GM23338 (cell line): ENCODE measurements around the gene PAK1. TPM values are rescaled to one million over a fixed set of nuclear protein-coding genes. Genes with fewer than 3 reads are reported as not detected.

ENCODE experiments used
- ATAC-seq: fragments of 200-7000 bp; cut with Tn5 transposase; 3 replicates; pipeline ENCODE4 v1.9.1; 2020
- DNase-seq: peaks from one replicate; pipeline ENCODE4 v3.0.0-alpha.2; 2015; ENCODE audit warnings: low spot score
- H2AFZ ChIP-seq: fragments of 200-600 bp; sonication (generic); 2 replicates; pipeline ENCODE4 v1.8.0; 2016; ENCODE audit warnings: antibody characterized with exemption, mild to moderate bottlenecking, moderate library complexity
- H3F3A ChIP-seq: fragments of 200-600 bp; sonication (generic); replicated peaks from 2 replicates; pipeline ENCODE4 v1.8.0; 2017; ENCODE audit warnings: antibody characterized with exemption, mixed run types, low read depth
- H3K27ac ChIP-seq: fragments of 200-600 bp; sonication (generic); 2 replicates; pipeline ENCODE4 v1.6.1; 2016; ENCODE audit warnings: low read depth
- H3K27me3 ChIP-seq: fragments of 200-600 bp; sonication (generic); 2 replicates; pipeline ENCODE4 v1.8.0; 2016; ENCODE audit warnings: mild to moderate bottlenecking, mixed run types, moderate library complexity; ENCODE audit not compliant: insufficient read depth
- H3K36me3 ChIP-seq: fragments of 200-600 bp; sonication (generic); 2 replicates; pipeline ENCODE4 v1.8.0; 2016; ENCODE audit warnings: mild to moderate bottlenecking; ENCODE audit not compliant: insufficient read depth
- H3K4me1 ChIP-seq: fragments of 200-600 bp; sonication (generic); 2 replicates; pipeline ENCODE4 v1.8.0; 2016; ENCODE audit warnings: mild to moderate bottlenecking, moderate library complexity; ENCODE audit not compliant: insufficient read depth
- H3K4me2 ChIP-seq: fragments of 200-600 bp; sonication (generic); 2 replicates; pipeline ENCODE4 v1.7.1; 2017; ENCODE audit warnings: mixed run types
- H3K4me3 ChIP-seq: fragments of 200-600 bp; sonication (generic); 2 replicates; pipeline ENCODE4 v1.6.1; 2016; ENCODE audit warnings: mixed run types
- H3K79me2 ChIP-seq: fragments of 200-600 bp; sonication (generic); replicated peaks from 2 replicates; pipeline ENCODE4 v1.8.0; 2017; ENCODE audit warnings: mild to moderate bottlenecking; ENCODE audit not compliant: insufficient read depth
- H3K9me2 ChIP-seq: fragments of 200-600 bp; sonication (generic); 2 replicates; pipeline ENCODE4 v1.8.0; 2017; ENCODE audit not compliant: insufficient read depth
- H4K20me1 ChIP-seq: fragments of 200-600 bp; sonication (generic); replicated peaks from 2 replicates; pipeline ENCODE4 v1.8.0; 2017; ENCODE audit warnings: mild to moderate bottlenecking; ENCODE audit not compliant: insufficient read depth
- H3K27ac Mint-ChIP-seq: 2 replicates; pipeline ENCODE4 v1.8.0; 2020; ENCODE audit warnings: inconsistent platforms, mild to moderate bottlenecking, moderate library complexity, mixed read lengths
- H3K27me3 Mint-ChIP-seq: 3 replicates; pipeline ENCODE4 v1.8.0; 2022; ENCODE audit warnings: low read depth, mild to moderate bottlenecking, moderate library complexity, mixed read lengths, inconsistent platforms; ENCODE audit not compliant: insufficient read depth, poor library complexity
- H3K36me3 Mint-ChIP-seq: 3 replicates; pipeline ENCODE4 v1.8.0; 2021; ENCODE audit warnings: low read depth, mild to moderate bottlenecking, inconsistent platforms, moderate library complexity, mixed read lengths
- H3K4me1 Mint-ChIP-seq: 3 replicates; pipeline ENCODE4 v1.8.0; 2020; ENCODE audit warnings: mild to moderate bottlenecking, inconsistent platforms, mixed read lengths
- H3K4me3 Mint-ChIP-seq: 3 replicates; pipeline ENCODE4 v1.8.0; 2021; ENCODE audit warnings: moderate library complexity, mild to moderate bottlenecking, inconsistent platforms, mixed read lengths
- H3K9me3 Mint-ChIP-seq: 3 replicates; pipeline ENCODE4 v1.8.0; 2020; ENCODE audit warnings: moderate library complexity, mild to moderate bottlenecking, inconsistent platforms, mixed read lengths
- CREB1 ChIP-seq: fragments of 250-450 bp; sonication (Bioruptor Pico); IDR thresholded peaks from 2 replicates; pipeline ENCODE4 v1.5.0; 2020; ENCODE audit warnings: low read depth, mild to moderate bottlenecking, moderate library complexity
- CTCF ChIP-seq, 2 experiments: fragments of 200-600 bp in 1 of 2; sonication (generic) in 1 of 2; conservative IDR thresholded peaks; 2 replicates each; pipeline versions ENCODE4 v1.5.1 to v1.6.1; 2016 to 2017; ENCODE audit warnings: antibody characterized with exemption in 2 of 2, low read depth in 2 of 2, mild to moderate bottlenecking in 2 of 2, moderate library complexity in 1 of 2
- EZH2 ChIP-seq: fragments of 200-600 bp; sonication (generic); IDR thresholded peaks from one replicate; pipeline ENCODE4 v1.8.0; 2017; ENCODE audit warnings: antibody characterized with exemption, mild to moderate bottlenecking, low read depth; ENCODE audit not compliant: unreplicated experiment
- JUNB ChIP-seq: IDR thresholded peaks from one replicate; pipeline ENCODE4 v1.6.1; 2016; ENCODE audit warnings: antibody characterized with exemption; ENCODE audit not compliant: unreplicated experiment
- POLR2AphosphoS5 ChIP-seq: IDR thresholded peaks from 2 replicates; pipeline ENCODE4 v1.6.1; 2016; ENCODE audit warnings: antibody characterized with exemption, low read depth
- ZNF462 ChIP-seq: fragments of 250-450 bp; sonication (Bioruptor Pico); IDR thresholded peaks from 2 replicates; pipeline ENCODE4 v1.5.0; 2020; ENCODE audit warnings: mild to moderate bottlenecking, moderate library complexity
- long read RNA-seq: library from polyadenylated mRNA; unstranded; transcript quantifications from one replicate; pipeline ENCODE4 v2.0.0, GENCODE V29; 2020; ENCODE audit not compliant: unreplicated experiment
- polyA plus RNA-seq: library from polyadenylated mRNA; unstranded; fragments of >200 nt; fragmentation: Nextera tagmentation; extraction: Ambion mirVana; gene quantifications from 2 replicates; pipeline ENCODE4 v1.2.1, GENCODE V29; 2016
- total RNA-seq: library from RNA; depleted of rRNA; stranded (reverse); fragments of >200 nt; shearing (Covaris generic); gene quantifications from 2 replicates; pipeline ENCODE4 v1.2.3, GENCODE V29; 2014; rRNA removed

The PAK1 gene
- 143 and 175 TPM in 2 replicates for total RNA-seq
- 102 and 109 TPM in 2 replicates for polyA plus RNA-seq
- long read RNA-seq, transcript PAK1-202 (15 exons, 3,737 nt): major isoform, 7 of 72 reads
- long read RNA-seq, partial matches to known transcripts: 37 of 72 reads
- long read RNA-seq, other reads (novel, unspliced or antisense): 26 of 72 reads

- H3K4me1 Mint-ChIP-seq: peaks cover 47% of the 10 kb centered on the region
Observed at GRCh38 chr11:77473801-77474683, at the start of gene PAK1. TSS of gene PAK1 (minus strand) at chr11:77474094. CDS start at chr11:77392520, 81,574 bp downstream.

GRCh38 chr11:77522215-77522614, 48.3 kb upstream of the PAK1 start:
- Mint-ChIP-seq H3K36me3 (no peaks in the 10 kb centered on the region), H3K27ac (no peak overlapping the region), H3K27me3 (peaks cover 2% of the 10 kb centered on the region), H3K9me3 (no peaks in the 10 kb centered on the region), H3K4me1 (peaks cover 31% of the 10 kb centered on the region), H3K4me3 (no peak overlapping the region)
- no peaks in the 10 kb centered on the region for H3K79me2 ChIP-seq
- H4K20me1 ChIP-seq: no peaks in the 10 kb centered on the region
- H2AFZ ChIP-seq: no peak overlapping the region
- ATAC-seq (peak; percentile 80), DNase-seq (peak; percentile 68)
- no peaks in the 10 kb centered on the region for H3F3A ChIP-seq
- no peak overlapping the region for H3K4me2 ChIP-seq
- H3K4me3 ChIP-seq: no peak overlapping the region
- H3K4me1 ChIP-seq: peaks cover 37% of the 10 kb centered on the region
- no peaks in the 10 kb centered on the region for H3K27me3 ChIP-seq
- H3K27ac ChIP-seq: no peak overlapping the region
- no peak for TF ChIP-seq JUNB
- TF ChIP-seq ZNF462 (CRISPR knock-in tag): no peak
- H3K36me3 ChIP-seq: no peaks in the 10 kb centered on the region
- no peaks in the 10 kb centered on the region for H3K9me2 ChIP-seq

More at GRCh38 chr11:77473801-77474683, at the start of gene PAK1:
- Mint-ChIP-seq H3K27ac (peak within 1 kb of the TSS; percentile 98), H3K4me3 (peak within 1 kb of the TSS; percentile 89), H3K9me3 (0 out of 3 replicates have a peak, but pooled peaks cover 4% of the 10 kb centered on the region), H3K27me3 (peaks cover 6% of the 10 kb centered on the region), H3K36me3 (peaks cover 3% of the 10 kb centered on the region; the same call in 1 of the 3 replicates)
- H3K9me2 ChIP-seq: no peaks in the 10 kb centered on the region
- DNase-seq (peak; percentile 98), ATAC-seq (peak; percentile 83)
- H4K20me1 ChIP-seq: no peaks in the 10 kb centered on the region
- peak within 1 kb of the TSS; percentile 62 for H3K4me3 ChIP-seq
- peaks cover 24% of the 10 kb centered on the region for H3K79me2 ChIP-seq
- H3K27ac ChIP-seq: peak within 1 kb of the TSS; percentile 96
- peak; percentile 100 for TF ChIP-seq CREB1 (CRISPR knock-in tag)
- TF ChIP-seq CTCF (conservative IDR thresholded peaks at IDR 0.05; ENCODE audit: low read depth in 2 of 2): peak in 1 of 2 experiments; percentile 52; a peak in 2 of 4 replicates
- TF ChIP-seq POLR2AphosphoS5: no peak; the same call in 1 of the 2 replicates
- TF ChIP-seq EZH2: no peak
- peak within 1 kb of the TSS; percentile 49; the same call in 1 of the 2 replicates for H2AFZ ChIP-seq
- peak within 1 kb of the TSS; percentile 74 for H3K4me2 ChIP-seq
- no peaks in the 10 kb centered on the region for H3K27me3 ChIP-seq
- peaks cover 43% of the 10 kb centered on the region for H3K4me1 ChIP-seq
- H3K36me3 ChIP-seq: no peaks in the 10 kb centered on the region
- peaks cover 13% of the 10 kb centered on the region for H3F3A ChIP-seq
